Activated naive CD8-positive, alpha-beta T cell treated with anti-CD3 and anti-CD28 coated beads, Interleukin-2, amount 10 ng/mL, durations not matched to agents 7 days and 5 days (primary cell): ENCODE measurements around the gene CUTC. TPM values are rescaled to one million over a fixed set of nuclear protein-coding genes. Genes with fewer than 3 reads are reported as not detected.
A peak's percentile ranks its signal among the peaks of the same experiment; 100 is the strongest.

Experiments
- ATAC-seq: fragments of 150-1000 bp; cut with Tn5 transposase; one replicate; pipeline ENCODE4 v1.10.0; 2021; ENCODE audit warnings: low read depth, moderate library complexity
- POLR2A ChIA-PET: fragments of 350-600 bp; sonication (Branson Sonifier 250); formaldehyde crosslinking; loops from one replicate; lab custom pipeline; 2021; ENCODE audit warnings: antibody characterized with exemption; lab: Charles Lee
- DNase-seq: peaks from one replicate; pipeline ENCODE4 v3.0.0; 2021
- H3K27ac Mint-ChIP-seq: one replicate; pipeline ENCODE4 v1.8.0; 2022; ENCODE audit warnings: mild to moderate bottlenecking, mixed read lengths
- H3K27me3 Mint-ChIP-seq: one replicate; pipeline ENCODE4 v1.8.0; 2022; ENCODE audit warnings: mild to moderate bottlenecking, moderate library complexity, mixed read lengths
- H3K36me3 Mint-ChIP-seq: one replicate; pipeline ENCODE4 v1.8.0; 2021; ENCODE audit warnings: mild to moderate bottlenecking, mixed read lengths
- H3K4me1 Mint-ChIP-seq: one replicate; pipeline ENCODE4 v1.8.0; 2021; ENCODE audit warnings: mixed read lengths
- H3K4me3 Mint-ChIP-seq: one replicate; pipeline ENCODE4 v1.8.0; 2022; ENCODE audit warnings: mild to moderate bottlenecking, moderate library complexity, mixed read lengths
- H3K9me3 Mint-ChIP-seq: one replicate; pipeline ENCODE4 v1.8.0; 2021; ENCODE audit warnings: mixed read lengths
- total RNA-seq, 2 experiments: library from RNA; stranded (reverse); gene quantifications; one replicate each; pipeline ENCODE4 v1.2.3, GENCODE V29; 2021

CUTC gene
- total RNA-seq, 2 experiments from 2014 or later, result 26.0 to 31.5 TPM

GRCh38 chr10:99779335-99779734, 47.3 kb downstream of the CUTC start:
- Mint-ChIP-seq H3K4me1 (peaks cover 8% of the 10 kb centered on the region), H3K4me3 (peak overlapping the region; percentile 43), H3K27me3 (peaks cover 4% of the 10 kb centered on the region), H3K9me3 (no peaks in the 10 kb centered on the region), H3K36me3 (no peaks in the 10 kb centered on the region), H3K27ac (peak overlapping the region; percentile 61)
- ATAC-seq (peak; percentile 95), DNase-seq (no peak)
- POLR2A ChIA-PET, result interaction anchor here (1.2 kb wide), 1 partner anchor 47 kb away, joined by 7 read pairs; the partner anchor contains the start of genes COX15 and CUTC

DNA sequence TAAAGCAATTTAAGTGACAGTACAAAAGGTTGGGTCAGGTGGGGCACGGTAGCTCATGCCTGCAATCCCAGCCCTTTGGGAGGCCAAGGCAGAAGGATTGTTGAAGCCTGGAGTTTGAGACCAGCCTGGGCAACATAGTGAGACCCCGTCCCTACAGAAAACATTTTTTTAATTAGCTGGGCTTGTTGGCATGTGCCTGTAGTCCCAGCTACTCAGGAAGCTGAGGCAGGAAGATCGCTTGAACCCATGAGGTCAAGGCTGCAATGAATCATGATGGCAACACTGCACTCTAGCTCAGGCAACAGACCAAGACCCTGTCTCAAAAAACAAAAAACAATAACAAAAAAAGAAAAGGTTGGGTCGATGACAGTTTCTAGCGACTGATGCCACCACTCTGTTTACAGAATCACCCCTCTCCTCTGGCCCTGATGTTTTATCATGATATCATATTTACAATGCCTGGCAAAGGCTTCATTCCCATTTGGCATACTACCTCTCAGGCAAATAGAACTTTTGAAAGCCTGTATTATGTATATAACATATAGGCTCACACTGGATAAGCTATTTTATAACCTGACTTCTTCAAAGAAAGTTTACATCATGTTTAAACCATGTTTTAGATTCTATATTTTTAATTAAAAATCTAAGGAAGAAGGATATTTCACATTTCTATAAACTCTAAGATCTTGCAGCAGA, 49.8 kb downstream of the CUTC start:
- Mint-ChIP-seq H3K27ac (no peak overlapping the region), H3K4me1 (peaks cover 11% of the 10 kb centered on the region), H3K27me3 (no peaks in the 10 kb centered on the region), H3K4me3 (no peak overlapping the region), H3K9me3 (no peaks in the 10 kb centered on the region), H3K36me3 (no peaks in the 10 kb centered on the region)
- DNase-seq (no peak), ATAC-seq (no peak)
- POLR2A ChIA-PET, result no interaction called here

DNA sequence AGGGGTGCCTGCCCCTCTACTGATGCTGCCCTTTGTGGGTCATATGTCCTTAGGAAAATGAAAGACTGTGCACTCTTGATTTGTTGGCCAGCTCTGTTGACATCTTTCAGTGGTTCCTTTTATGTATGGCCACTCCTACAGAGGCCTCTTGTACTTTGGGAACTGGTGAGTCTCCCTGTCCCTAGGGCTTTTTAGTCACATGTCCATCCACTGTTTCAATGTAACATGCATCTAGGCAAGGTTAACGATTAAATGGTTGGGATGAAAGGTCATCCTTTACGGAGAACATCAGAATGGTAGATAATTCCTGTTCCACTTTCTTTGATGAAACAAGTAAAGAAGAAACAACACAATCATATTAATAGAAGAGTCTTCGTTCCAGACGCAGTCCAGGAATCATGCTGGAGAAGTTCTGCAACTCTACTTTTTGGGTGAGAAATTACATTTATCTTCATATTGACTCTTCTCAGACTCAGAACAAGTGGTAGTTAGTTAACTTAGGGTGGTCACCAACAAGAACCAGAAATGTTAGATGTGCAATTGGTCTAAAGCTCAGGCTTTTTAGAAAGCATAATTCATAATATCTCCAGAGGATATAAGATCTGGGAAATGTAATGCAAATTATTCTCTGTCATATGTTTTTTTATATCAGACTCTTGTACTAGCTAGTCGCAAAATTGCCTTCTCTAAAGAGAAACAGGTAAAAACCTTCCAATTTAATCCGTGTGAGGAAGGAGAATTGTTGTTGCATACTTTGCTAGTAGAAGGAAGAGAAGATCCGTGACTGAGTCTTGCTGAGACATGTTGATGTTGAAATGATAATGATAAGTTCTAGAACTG, 50.6 kb downstream of the CUTC start, which contains the start of gene ABCC2:
Gene ABCC2, plus strand, starts transcription at position 194 of the 840 bp plus-strand sequence. Its CDS starts 205 bp downstream, at position 399.
- Mint-ChIP-seq H3K9me3 (no peaks in the 10 kb centered on the region), H3K4me3 (no peak within 1 kb of the TSS), H3K27ac (no peak within 1 kb of the TSS), H3K27me3 (no peaks in the 10 kb centered on the region), H3K4me1 (peaks cover 11% of the 10 kb centered on the region), H3K36me3 (no peaks in the 10 kb centered on the region)
- no peak for DNase-seq
- no peak for ATAC-seq
- POLR2A ChIA-PET, result no interaction called here

- Mint-ChIP-seq H3K36me3 (no peaks in the 10 kb centered on the region), H3K27ac (no peak overlapping the region), H3K4me1 (peaks cover 7% of the 10 kb centered on the region), H3K9me3 (no peaks in the 10 kb centered on the region), H3K4me3 (no peak overlapping the region), H3K27me3 (no peaks in the 10 kb centered on the region)
- DNase-seq (no peak), ATAC-seq (no peak)
- POLR2A ChIA-PET, result no interaction called here
Observed at GRCh38 chr10:99784016-99784726, 52.1 kb downstream of the CUTC start.

GRCh38 chr10:99784727-99785441, 52.9 kb downstream of the CUTC start:
- POLR2A ChIA-PET, result no interaction called here
- no peaks in the 10 kb centered on the region for H3K27me3 Mint-ChIP-seq

DNA sequence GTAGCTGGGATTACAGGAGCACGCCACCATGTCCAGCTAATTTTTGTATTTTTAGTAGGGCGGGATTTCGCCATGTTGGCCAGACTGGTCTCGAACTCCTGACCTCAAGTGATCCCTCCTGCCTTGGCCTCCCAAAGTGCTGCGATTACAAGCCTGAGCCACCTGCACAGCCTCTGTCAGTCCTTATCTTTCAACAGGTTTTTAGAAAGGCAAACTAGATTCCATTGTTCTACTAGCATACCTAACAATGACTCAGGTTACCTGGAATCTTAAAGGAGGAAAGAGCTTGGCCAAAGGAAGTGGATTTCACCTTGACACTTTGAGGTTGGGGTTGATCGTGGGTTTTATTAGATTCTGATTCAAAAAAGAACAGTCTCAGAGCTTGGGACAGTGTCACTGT, 53.6 kb downstream of the CUTC start:
- H3K27me3 Mint-ChIP-seq, result no peaks in the 10 kb centered on the region
- H3K36me3 Mint-ChIP-seq, result no peaks in the 10 kb centered on the region
- no peak overlapping the region for H3K4me3 Mint-ChIP-seq
- peaks cover 3% of the 10 kb centered on the region for H3K4me1 Mint-ChIP-seq
- H3K27ac Mint-ChIP-seq, result no peak overlapping the region
- no peaks in the 10 kb centered on the region for H3K9me3 Mint-ChIP-seq
- DNase-seq, result no peak
- ATAC-seq, result no peak
- POLR2A ChIA-PET, result no interaction called here

More at GRCh38 chr10:99784727-99785441, 52.9 kb downstream of the CUTC start:
- peaks cover 3% of the 10 kb centered on the region for H3K4me1 Mint-ChIP-seq
- no peaks in the 10 kb centered on the region for H3K36me3 Mint-ChIP-seq
- ATAC-seq (no peak), DNase-seq (no peak)
- no peak overlapping the region for H3K4me3 Mint-ChIP-seq
- no peaks in the 10 kb centered on the region for H3K9me3 Mint-ChIP-seq
- no peak overlapping the region for H3K27ac Mint-ChIP-seq

DNA sequence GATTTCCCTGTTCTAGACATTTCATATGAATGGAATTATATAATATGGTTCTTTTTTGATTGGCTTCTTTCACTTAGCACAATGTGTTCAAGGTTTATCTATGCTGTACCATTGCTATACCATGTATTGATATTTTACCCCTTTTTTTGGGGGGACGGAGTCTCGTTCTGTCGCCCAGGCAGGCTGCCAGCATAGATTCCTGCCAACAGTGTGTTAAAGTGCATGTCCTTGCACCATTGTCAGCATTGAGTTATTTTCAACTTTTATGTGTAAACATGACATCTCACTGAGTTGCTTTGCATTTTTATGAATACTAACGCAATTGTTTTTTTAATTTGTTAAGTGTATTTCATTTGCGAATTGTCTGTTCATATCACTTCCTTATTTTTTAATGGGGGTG, 55.3 kb downstream of the CUTC start:
- H3K27me3 Mint-ChIP-seq, result no peaks in the 10 kb centered on the region
- no peak overlapping the region for H3K4me3 Mint-ChIP-seq
- POLR2A ChIA-PET, result no interaction called here
- no peaks in the 10 kb centered on the region for H3K36me3 Mint-ChIP-seq
- peaks cover 3% of the 10 kb centered on the region for H3K4me1 Mint-ChIP-seq
- no peaks in the 10 kb centered on the region for H3K9me3 Mint-ChIP-seq
- H3K27ac Mint-ChIP-seq, result no peak overlapping the region
- DNase-seq (no peak), ATAC-seq (no peak)

- Mint-ChIP-seq H3K27ac (no peak overlapping the region), H3K4me1 (peaks cover 3% of the 10 kb centered on the region), H3K36me3 (no peaks in the 10 kb centered on the region), H3K9me3 (no peaks in the 10 kb centered on the region), H3K4me3 (no peak overlapping the region), H3K27me3 (no peaks in the 10 kb centered on the region)
- ATAC-seq (no peak), DNase-seq (no peak)
- POLR2A ChIA-PET, result no interaction called here
Observed at GRCh38 chr10:99787782-99788445, 55.9 kb downstream of the CUTC start.

DNA sequence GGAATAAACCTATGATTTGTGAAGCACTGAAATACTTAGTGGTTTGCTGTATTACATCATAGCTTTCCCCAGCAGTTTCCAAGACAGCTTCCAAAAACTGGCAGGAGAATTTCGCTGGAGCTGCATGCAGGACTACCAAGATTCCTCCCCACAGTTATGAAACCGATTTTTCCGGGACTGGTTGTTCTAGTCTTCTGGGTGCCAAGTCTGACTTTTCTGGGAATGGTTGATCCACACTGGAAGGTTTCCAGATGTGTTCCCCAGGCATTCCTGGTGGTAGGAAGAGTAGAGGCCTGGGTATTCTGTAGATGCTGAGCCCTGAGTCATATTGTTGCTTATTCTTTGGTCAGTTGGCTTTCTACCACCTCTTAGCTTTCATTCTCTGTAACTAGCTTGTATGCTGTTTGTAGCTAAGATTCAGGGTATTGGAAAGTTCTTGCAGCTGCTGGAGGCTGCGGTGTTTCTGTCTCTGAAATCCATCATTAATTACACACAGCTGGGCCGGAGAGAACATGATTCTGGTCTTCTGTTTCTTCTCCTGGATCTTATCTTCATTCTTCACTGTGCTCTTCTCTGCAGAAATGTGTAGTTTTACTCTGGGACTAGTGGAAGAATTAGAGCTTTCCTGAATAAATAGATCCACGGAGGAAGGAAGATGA, 56.7 kb downstream of the CUTC start:
- Mint-ChIP-seq H3K4me3 (no peak overlapping the region), H3K27ac (no peak overlapping the region), H3K4me1 (peaks cover 3% of the 10 kb centered on the region), H3K9me3 (no peaks in the 10 kb centered on the region), H3K36me3 (no peaks in the 10 kb centered on the region), H3K27me3 (no peaks in the 10 kb centered on the region)
- DNase-seq, result no peak
- no peak for ATAC-seq
- POLR2A ChIA-PET, result no interaction called here

DNA sequence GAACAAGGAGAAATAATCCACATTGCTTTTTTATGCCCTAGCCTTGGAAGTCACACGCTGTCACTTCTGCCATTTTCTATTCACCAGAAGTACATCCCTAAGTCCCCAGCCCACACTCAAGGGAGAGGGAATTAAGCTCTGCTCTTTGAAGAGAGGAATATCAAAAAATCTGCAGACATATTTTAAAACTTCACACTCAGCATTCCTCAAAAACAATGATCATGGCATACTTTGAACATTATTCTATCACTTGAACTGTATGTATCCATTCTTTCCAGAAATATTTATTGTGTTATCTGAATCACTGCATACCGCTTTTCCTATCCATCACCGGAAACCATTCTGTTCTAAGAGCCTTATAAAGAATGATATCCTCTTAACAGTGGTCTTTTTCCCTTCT, 59.8 kb downstream of the CUTC start:
- POLR2A ChIA-PET, result no interaction called here
- no peaks in the 10 kb centered on the region for H3K36me3 Mint-ChIP-seq
- no peak overlapping the region for H3K4me3 Mint-ChIP-seq

DNA sequence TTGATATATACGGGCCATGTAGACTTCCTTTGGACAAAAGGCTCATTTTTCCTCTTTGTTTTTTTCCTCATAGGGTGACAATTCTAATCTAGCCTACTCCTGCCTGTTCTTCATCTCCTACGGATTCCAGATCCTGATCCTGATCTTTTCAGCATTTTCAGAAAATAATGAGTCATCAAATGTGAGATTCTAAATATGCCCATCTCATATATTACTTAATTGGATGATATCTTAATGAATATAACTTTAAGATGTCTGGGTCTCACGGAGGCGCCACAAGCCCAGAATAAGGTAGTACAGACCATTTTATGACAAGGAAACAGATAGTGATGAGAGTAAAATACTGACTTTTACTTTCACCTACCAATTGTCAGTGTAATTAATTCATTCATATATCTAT, 61.8 kb downstream of the CUTC start:
- Mint-ChIP-seq H3K9me3 (no peaks in the 10 kb centered on the region), H3K4me1 (no peaks in the 10 kb centered on the region), H3K27ac (no peak overlapping the region), H3K36me3 (no peaks in the 10 kb centered on the region), H3K27me3 (no peaks in the 10 kb centered on the region), H3K4me3 (no peak overlapping the region)
- DNase-seq (no peak), ATAC-seq (no peak)
- POLR2A ChIA-PET, result no interaction called here

More for the DNA sequence above, 59.8 kb downstream of the CUTC start:
- ATAC-seq, result no peak
- H3K27me3 Mint-ChIP-seq, result no peaks in the 10 kb centered on the region
- H3K27ac Mint-ChIP-seq, result no peak overlapping the region
- H3K4me1 Mint-ChIP-seq, result no peaks in the 10 kb centered on the region
- no peaks in the 10 kb centered on the region for H3K9me3 Mint-ChIP-seq
- DNase-seq, result no peak

DNA sequence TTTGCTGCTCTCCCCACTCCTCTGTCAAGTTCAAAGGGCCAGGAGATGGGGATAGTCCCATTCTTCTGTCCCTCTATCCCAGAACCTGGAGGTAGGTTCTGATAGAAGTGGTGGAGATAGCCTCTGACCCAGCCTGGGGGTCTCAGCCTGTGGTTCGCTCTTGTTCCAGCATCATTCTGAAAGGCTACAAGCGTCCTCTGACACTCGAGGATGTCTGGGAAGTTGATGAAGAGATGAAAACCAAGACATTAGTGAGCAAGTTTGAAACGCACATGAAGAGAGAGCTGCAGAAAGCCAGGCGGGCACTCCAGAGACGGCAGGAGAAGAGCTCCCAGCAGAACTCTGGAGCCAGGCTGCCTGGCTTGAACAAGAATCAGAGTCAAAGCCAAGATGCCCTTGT, 64.9 kb downstream of the CUTC start:
- POLR2A ChIA-PET, result no interaction called here
- no peaks in the 10 kb centered on the region for H3K36me3 Mint-ChIP-seq

More for the DNA sequence above, 64.9 kb downstream of the CUTC start:
- H3K27ac Mint-ChIP-seq, result no peak overlapping the region
- no peaks in the 10 kb centered on the region for H3K4me1 Mint-ChIP-seq
- no peaks in the 10 kb centered on the region for H3K9me3 Mint-ChIP-seq
- ATAC-seq (no peak), DNase-seq (no peak)
- no peak overlapping the region for H3K4me3 Mint-ChIP-seq
- H3K27me3 Mint-ChIP-seq, result no peaks in the 10 kb centered on the region
